H1 (cell line): ENCODE measurements around the gene RCE1. TPM values are rescaled to one million over a fixed set of nuclear protein-coding genes. Genes with fewer than 3 reads are reported as not detected.

Source experiments
- CEBPB ChIP-seq: IDR thresholded peaks from 2 replicates; pipeline ENCODE4 v1.6.1; 2012; ENCODE audit warnings: low read depth, low read length
- GABPA ChIP-seq: IDR thresholded peaks from 2 replicates; pipeline ENCODE4 v1.6.1; 2011; ENCODE audit warnings: mild to moderate bottlenecking, low read length, moderate library complexity, borderline replicate concordance; ENCODE audit not compliant: insufficient read depth
- GTF2F1 ChIP-seq: IDR thresholded peaks from 2 replicates; pipeline ENCODE4 v1.6.1; 2012; ENCODE audit warnings: low read depth, low read length, improper control_type of control experiment, borderline replicate concordance
- JUND ChIP-seq: IDR thresholded peaks from 2 replicates; pipeline ENCODE4 v1.6.1; 2011; ENCODE audit warnings: mild to moderate bottlenecking, improper control_type of control experiment, low read length
- KDM1A ChIP-seq: fragments of 200-600, 300-600 bp; sonication (generic); IDR thresholded peaks from 2 replicates; pipeline ENCODE4 v1.7.1; 2016; ENCODE audit warnings: mild to moderate bottlenecking, low read length, borderline replicate concordance
- KDM5A ChIP-seq: fragments of 200-600 bp; IDR thresholded peaks from 2 replicates; pipeline ENCODE4 v1.7.1; 2012; ENCODE audit warnings: mild to moderate bottlenecking, low read length, inconsistent platforms, mixed read lengths
- RXRA ChIP-seq: IDR thresholded peaks from 2 replicates; pipeline ENCODE4 v1.6.1; 2011; ENCODE audit warnings: low read depth, mild to moderate bottlenecking, low read length, moderate library complexity; ENCODE audit not compliant: insufficient read depth
- SAP30 ChIP-seq: fragments of 300-600 bp; sonication (generic); IDR thresholded peaks from 2 replicates; pipeline ENCODE4 v1.7.1; 2012; ENCODE audit warnings: low read length, moderate library complexity, mild to moderate bottlenecking, inconsistent platforms; ENCODE audit not compliant: insufficient read depth, insufficient replicate concordance
- SIRT6 ChIP-seq: IDR thresholded peaks from one replicate; pipeline ENCODE4 v1.7.1; 2012; ENCODE audit warnings: low read length, inconsistent platforms
- SP4 ChIP-seq: IDR thresholded peaks from 2 replicates; pipeline ENCODE4 v1.6.1; 2012; ENCODE audit warnings: low read length, inconsistent platforms
- TAF1 ChIP-seq: IDR thresholded peaks from 2 replicates; pipeline ENCODE4 v1.6.1; 2011; ENCODE audit warnings: mild to moderate bottlenecking, low read depth, low read length
- YY1 ChIP-seq: IDR thresholded peaks from 2 replicates; pipeline ENCODE4 v1.6.1; 2011; ENCODE audit warnings: low read depth, mild to moderate bottlenecking, low read length
- polyA plus RNA-seq, 7 experiments: library from polyadenylated mRNA; depleted of rRNA in 3 of 7; stranded (reverse) in 5 of 7; unstranded in 2 of 7; fragments of >200 nt in 5 of 7; fragments of 200-250 nt in 2 of 7; gene quantifications; 1 replicate in 5 of 7; 2 replicates in 1 of 7; 4 replicates in 1 of 7; pipeline versions ENCODE4 v1.2.1 to v1.2.3, GENCODE V29; 2011 to 2013; ENCODE audit warnings: missing spikeins in 2 of 7, mixed read lengths in 2 of 7
- total RNA-seq: library from RNA; stranded (reverse); fragmentation: NEBNext Ultra II Directional; extraction: Animal tissue kit (Norgen Biotek cat#: 25700); gene quantifications from 2 replicates; pipeline ENCODE4 v1.2.1, GENCODE V29; 2021
- TF ChIP-seq, protein P1 (sequence below), 3 experiments: IDR thresholded peaks; 1 replicate in 2 of 3; 2 replicates in 1 of 3; pipeline versions ENCODE4 v1.5.1 to v1.6.1; 2011; ENCODE audit warnings: low read length in 3 of 3, mild to moderate bottlenecking in 3 of 3, inconsistent platforms in 2 of 3, low read depth in 1 of 3, moderate library complexity in 1 of 3; ENCODE audit not compliant: insufficient read depth in 1 of 3; ENCODE audit errors: control extremely low read depth in 1 of 3
- TF ChIP-seq, protein P2 (sequence below): IDR thresholded peaks from 2 replicates; pipeline ENCODE4 v1.6.1; 2011; ENCODE audit warnings: low read depth, mild to moderate bottlenecking, low read length; ENCODE audit not compliant: insufficient read depth
- TF ChIP-seq, protein P3 (sequence below): IDR thresholded peaks from 2 replicates; pipeline ENCODE4 v1.6.1; 2012; ENCODE audit warnings: inconsistent platforms

RCE1 gene
- total and polyA plus RNA-seq, 2 of the 8 experiments (the other 6 are each of a cell fraction or from before 2014, with no cell fraction given), result 35.8 to 84.8 TPM

DNA sequence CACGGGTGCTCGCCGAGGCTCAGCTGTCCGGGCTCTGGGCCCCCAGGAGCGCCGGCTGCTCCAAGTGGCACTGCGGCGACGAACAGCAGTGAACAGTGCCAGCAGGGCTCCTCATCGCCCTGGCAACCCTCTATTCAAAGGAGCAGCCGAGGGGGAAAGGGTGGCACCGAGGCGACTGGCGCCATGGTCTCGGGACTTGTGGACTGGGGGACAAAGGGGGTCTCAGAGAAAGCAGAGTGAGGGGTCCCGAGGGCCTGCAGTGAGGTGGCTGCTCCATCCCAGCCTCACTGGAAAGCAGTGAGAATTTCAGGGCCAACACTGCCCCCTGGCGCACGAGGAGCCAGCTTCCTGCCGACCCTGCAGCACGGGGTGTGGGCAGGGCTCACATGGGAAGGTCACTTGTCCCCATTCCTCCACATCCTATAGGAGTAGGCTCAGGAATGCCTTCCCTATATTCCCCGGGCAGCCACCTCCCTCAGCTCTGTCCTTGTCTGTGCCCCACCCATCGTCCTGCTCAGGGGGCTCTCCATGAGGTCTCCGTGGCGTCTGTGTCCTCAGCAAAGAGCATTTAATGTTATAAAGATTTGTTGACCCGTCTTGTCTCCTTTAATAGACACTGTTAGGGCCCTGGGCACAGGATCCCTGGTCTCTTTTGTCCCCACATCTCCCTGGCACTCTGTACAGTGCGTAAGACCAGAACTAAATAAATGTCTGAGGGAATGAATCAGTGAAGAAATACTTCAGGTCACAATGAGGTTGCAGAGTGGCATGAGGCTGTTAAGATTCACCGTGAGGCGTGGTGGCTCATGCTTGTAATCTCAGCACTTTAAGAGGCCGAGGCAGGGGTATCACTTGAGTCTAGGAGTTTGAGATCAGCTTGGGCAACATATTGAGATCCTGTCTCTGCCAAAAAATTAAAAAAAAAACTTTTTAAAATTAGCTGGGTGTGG, 40.0 kb downstream of the RCE1 start (continued):
- TF ChIP-seq SAP30 (no peak), GABPA (no peak), YY1 (no peak), RXRA (no peak), GTF2F1 (no peak; the same call in 1 of the 2 replicates), JUND (no peak), CEBPB (no peak), TAF1 (no peak), SIRT6 (no peak), SP4 (no peak), KDM1A (no peak), KDM5A (no peak)
- TF ChIP-seq, protein P1, sequence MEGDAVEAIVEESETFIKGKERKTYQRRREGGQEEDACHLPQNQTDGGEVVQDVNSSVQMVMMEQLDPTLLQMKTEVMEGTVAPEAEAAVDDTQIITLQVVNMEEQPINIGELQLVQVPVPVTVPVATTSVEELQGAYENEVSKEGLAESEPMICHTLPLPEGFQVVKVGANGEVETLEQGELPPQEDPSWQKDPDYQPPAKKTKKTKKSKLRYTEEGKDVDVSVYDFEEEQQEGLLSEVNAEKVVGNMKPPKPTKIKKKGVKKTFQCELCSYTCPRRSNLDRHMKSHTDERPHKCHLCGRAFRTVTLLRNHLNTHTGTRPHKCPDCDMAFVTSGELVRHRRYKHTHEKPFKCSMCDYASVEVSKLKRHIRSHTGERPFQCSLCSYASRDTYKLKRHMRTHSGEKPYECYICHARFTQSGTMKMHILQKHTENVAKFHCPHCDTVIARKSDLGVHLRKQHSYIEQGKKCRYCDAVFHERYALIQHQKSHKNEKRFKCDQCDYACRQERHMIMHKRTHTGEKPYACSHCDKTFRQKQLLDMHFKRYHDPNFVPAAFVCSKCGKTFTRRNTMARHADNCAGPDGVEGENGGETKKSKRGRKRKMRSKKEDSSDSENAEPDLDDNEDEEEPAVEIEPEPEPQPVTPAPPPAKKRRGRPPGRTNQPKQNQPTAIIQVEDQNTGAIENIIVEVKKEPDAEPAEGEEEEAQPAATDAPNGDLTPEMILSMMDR (IDR thresholded peaks at IDR 0.05; ENCODE audit: control extremely low read depth in 1 of 3, insufficient read depth in 1 of 3, low read depth in 1 of 3, low read length in 3 of 3), result peak; percentile 83 to 95 (median 95)
- TF ChIP-seq, protein P2, sequence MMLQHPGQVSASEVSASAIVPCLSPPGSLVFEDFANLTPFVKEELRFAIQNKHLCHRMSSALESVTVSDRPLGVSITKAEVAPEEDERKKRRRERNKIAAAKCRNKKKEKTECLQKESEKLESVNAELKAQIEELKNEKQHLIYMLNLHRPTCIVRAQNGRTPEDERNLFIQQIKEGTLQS, result no peak
- TF ChIP-seq, protein P3, sequence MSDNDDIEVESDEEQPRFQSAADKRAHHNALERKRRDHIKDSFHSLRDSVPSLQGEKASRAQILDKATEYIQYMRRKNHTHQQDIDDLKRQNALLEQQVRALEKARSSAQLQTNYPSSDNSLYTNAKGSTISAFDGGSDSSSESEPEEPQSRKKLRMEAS, result peak; percentile 84
